Activated CD8-positive, alpha-beta memory T cell treated with anti-CD3 and anti-CD28 coated beads for 1 hour (primary cell): Measurements from ENCODE around the gene ERCC4.

Source experiments
- DNase-seq, 2 donors: peaks; one replicate each; pipeline ENCODE4 v3.0.0-alpha.2; 2020; ENCODE audit warnings: low read depth in 1 of 2; ENCODE audit errors: extremely low read depth in 1 of 2

Gene ERCC4

GRCh38 chr16:13945744-13946485, 26.0 kb downstream of the ERCC4 start:
- no peak for DNase-seq

- DNase-seq: no peak
Observed at GRCh38 chr16:13948086-13948485, 28.1 kb downstream of the ERCC4 start.

GRCh38 chr16:13950821-13951547, 31.0 kb downstream of the ERCC4 start:
- DNase-seq: no peak

GRCh38 chr16:13951611-13952010, 31.7 kb downstream of the ERCC4 start:
- DNase-seq: no peak

GRCh38 chr16:13953501-13953900, 33.5 kb downstream of the ERCC4 start:
- DNase-seq: no peak

- no peak for DNase-seq
Observed at GRCh38 chr16:13956635-13957196, 36.8 kb downstream of the ERCC4 start.

GRCh38 chr16:13957197-13958078, 37.5 kb downstream of the ERCC4 start:
- DNase-seq: no peak

- DNase-seq: no peak
Observed at GRCh38 chr16:13958474-13958873, 38.5 kb downstream of the ERCC4 start.

- no peak for DNase-seq
Observed at GRCh38 chr16:13959626-13960025, 39.7 kb downstream of the ERCC4 start.

GRCh38 chr16:13961099-13961811, 41.3 kb downstream of the ERCC4 start:
- no peak for DNase-seq

- no peak for DNase-seq
Observed at GRCh38 chr16:13962232-13962631, 42.3 kb downstream of the ERCC4 start.

GRCh38 chr16:13968835-13969234, 48.9 kb downstream of the ERCC4 start:
- DNase-seq: no peak

- no peak for DNase-seq
Observed at GRCh38 chr16:13969711-13970110, 49.8 kb downstream of the ERCC4 start.

- DNase-seq: no peak
Observed at GRCh38 chr16:13970708-13971422, 50.9 kb downstream of the ERCC4 start.

- no peak for DNase-seq
Observed at GRCh38 chr16:13973321-13974023, 53.5 kb downstream of the ERCC4 start.

- no peak for DNase-seq
Observed at GRCh38 chr16:13977177-13977576, 57.2 kb downstream of the ERCC4 start.

- no peak for DNase-seq
Observed at GRCh38 chr16:13982451-13982850, 62.5 kb downstream of the ERCC4 start.

- DNase-seq: no peak
Observed at GRCh38 chr16:13983625-13984024, 63.7 kb downstream of the ERCC4 start.

- no peak for DNase-seq
Observed at GRCh38 chr16:13984794-13985193, 64.8 kb downstream of the ERCC4 start.
